Measurements from ENCODE around the gene SDF2L1.

DNA sequence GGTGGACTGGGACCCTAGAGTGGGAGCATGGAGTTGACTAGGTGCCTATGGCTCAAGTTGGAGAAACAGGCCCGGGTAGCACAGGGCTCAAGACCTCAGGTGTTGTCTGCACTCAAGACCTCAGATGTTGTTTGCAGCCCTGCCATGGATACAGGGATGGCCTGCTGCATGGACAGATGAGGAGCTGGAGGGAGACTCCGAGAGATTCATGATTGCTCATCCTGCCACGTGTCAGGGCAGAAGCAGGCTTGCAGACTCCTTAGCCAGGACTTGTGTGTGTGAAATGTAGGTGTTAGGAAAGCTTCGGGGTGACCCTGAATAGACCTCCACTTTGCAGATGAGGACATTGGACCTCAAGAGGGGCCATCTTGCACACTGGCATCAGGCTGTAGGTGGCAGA is 8.6 kb upstream of the SDF2L1 start:
- TF ChIP-seq, protein P1, sequence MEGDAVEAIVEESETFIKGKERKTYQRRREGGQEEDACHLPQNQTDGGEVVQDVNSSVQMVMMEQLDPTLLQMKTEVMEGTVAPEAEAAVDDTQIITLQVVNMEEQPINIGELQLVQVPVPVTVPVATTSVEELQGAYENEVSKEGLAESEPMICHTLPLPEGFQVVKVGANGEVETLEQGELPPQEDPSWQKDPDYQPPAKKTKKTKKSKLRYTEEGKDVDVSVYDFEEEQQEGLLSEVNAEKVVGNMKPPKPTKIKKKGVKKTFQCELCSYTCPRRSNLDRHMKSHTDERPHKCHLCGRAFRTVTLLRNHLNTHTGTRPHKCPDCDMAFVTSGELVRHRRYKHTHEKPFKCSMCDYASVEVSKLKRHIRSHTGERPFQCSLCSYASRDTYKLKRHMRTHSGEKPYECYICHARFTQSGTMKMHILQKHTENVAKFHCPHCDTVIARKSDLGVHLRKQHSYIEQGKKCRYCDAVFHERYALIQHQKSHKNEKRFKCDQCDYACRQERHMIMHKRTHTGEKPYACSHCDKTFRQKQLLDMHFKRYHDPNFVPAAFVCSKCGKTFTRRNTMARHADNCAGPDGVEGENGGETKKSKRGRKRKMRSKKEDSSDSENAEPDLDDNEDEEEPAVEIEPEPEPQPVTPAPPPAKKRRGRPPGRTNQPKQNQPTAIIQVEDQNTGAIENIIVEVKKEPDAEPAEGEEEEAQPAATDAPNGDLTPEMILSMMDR (IDR thresholded peaks at IDR 0.05) = no peak
- TF ChIP-seq POLR2A (IDR thresholded peaks at IDR 0.05) = no peak
